HepG2 (cell line): ENCODE results near the gene ABHD17A. TPM values are rescaled to one million over a fixed set of nuclear protein-coding genes. Genes with fewer than 3 reads are reported as not detected.
A peak's percentile ranks its signal among the peaks of the same experiment; 100 is the strongest.

Experiments used
- AHR ChIP-seq: IDR thresholded peaks from 2 replicates; pipeline ENCODE4 v1.6.1; 2018; ENCODE audit warnings: missing genetic modification reagents, missing compliant biosample characterization
- CREB1 ChIP-seq, 2 experiments: fragments of 450-650 bp in 1 of 2; IDR thresholded peaks; 2 replicates each; pipeline ENCODE4 v1.6.1; 2016 to 2017; ENCODE audit warnings: control low read depth in 1 of 2, mild to moderate bottlenecking in 1 of 2, missing compliant biosample characterization in 1 of 2, missing genetic modification characterization in 1 of 2
- ELF1 ChIP-seq: sonication (generic); formaldehyde crosslinking; IDR thresholded peaks from 2 replicates; pipeline ENCODE4 v1.4.0; 2020; ENCODE audit warnings: missing genetic modification reagents
- IRF9 ChIP-seq: sonication (generic); formaldehyde crosslinking; IDR thresholded peaks from 2 replicates; pipeline ENCODE4 v1.8.0; 2022; ENCODE audit warnings: missing genetic modification reagents, mild to moderate bottlenecking, borderline replicate concordance
- KDM1A ChIP-seq: IDR thresholded peaks from 2 replicates; pipeline ENCODE4 v1.6.1; 2016; ENCODE audit warnings: missing compliant biosample characterization
- MAF1 ChIP-seq: sonication (generic); formaldehyde crosslinking; IDR thresholded peaks from 2 replicates; pipeline ENCODE4 v1.5.0; 2020; ENCODE audit warnings: missing genetic modification reagents, borderline replicate concordance
- MTA1 ChIP-seq: sonication (generic); formaldehyde crosslinking; IDR thresholded peaks from 2 replicates; pipeline ENCODE4 v1.4.0; 2020; ENCODE audit warnings: missing genetic modification reagents, mild to moderate bottlenecking, borderline replicate concordance
- MXI1 ChIP-seq: IDR thresholded peaks from 3 replicates; pipeline ENCODE4 v1.6.1; 2012; ENCODE audit warnings: low read depth, low read length, inconsistent platforms, borderline replicate concordance
- MZF1 ChIP-seq: sonication (generic); formaldehyde crosslinking; IDR thresholded peaks from 2 replicates; pipeline ENCODE4 v1.8.1; 2023; ENCODE audit warnings: mild to moderate bottlenecking, missing genetic modification reagents, borderline replicate concordance
- PATZ1 ChIP-seq: sonication (generic); formaldehyde crosslinking; IDR thresholded peaks from 2 replicates; pipeline ENCODE4 v1.4.0; 2020; ENCODE audit warnings: missing genetic modification reagents
- PLRG1 ChIP-seq: fragments of 450-650 bp; conservative IDR thresholded peaks from 2 replicates; pipeline ENCODE4 v1.6.1; 2016
- RBM22 ChIP-seq: fragments of 200-400 bp; formaldehyde crosslinking; optimal IDR thresholded peaks from 2 replicates; pipeline ENCODE3; 2017; ENCODE audit warnings: mild to moderate bottlenecking, low read length, moderate library complexity
- SNAPC5 ChIP-seq: sonication (generic); formaldehyde crosslinking; IDR thresholded peaks from 2 replicates; pipeline ENCODE4 v1.8.1; 2023; ENCODE audit warnings: mild to moderate bottlenecking, missing genetic modification reagents, borderline replicate concordance
- THAP7 ChIP-seq: sonication (generic); formaldehyde crosslinking; IDR thresholded peaks from 2 replicates; pipeline ENCODE4 v1.8.1; 2023; ENCODE audit warnings: mild to moderate bottlenecking, missing genetic modification reagents
- ZBTB33 ChIP-seq: sonication (generic); formaldehyde crosslinking; IDR thresholded peaks from 2 replicates; pipeline ENCODE4 v1.4.0; 2020; ENCODE audit warnings: missing genetic modification reagents
- ZFP41 ChIP-seq: sonication (generic); formaldehyde crosslinking; IDR thresholded peaks from 2 replicates; pipeline ENCODE4 v1.4.0; 2020; ENCODE audit warnings: mild to moderate bottlenecking, missing genetic modification reagents, borderline replicate concordance
- ZNF121 ChIP-seq: sonication (generic); formaldehyde crosslinking; IDR thresholded peaks from 2 replicates; pipeline ENCODE4 v1.5.0; 2020; ENCODE audit warnings: mild to moderate bottlenecking, missing genetic modification reagents
- ZNF292 ChIP-seq: sonication (generic); formaldehyde crosslinking; IDR thresholded peaks from 2 replicates; pipeline ENCODE4 v1.8.1; 2022; ENCODE audit warnings: mild to moderate bottlenecking, low read depth, missing genetic modification reagents, borderline replicate concordance
- ZNF30 ChIP-seq: sonication (generic); formaldehyde crosslinking; IDR thresholded peaks from 2 replicates; pipeline ENCODE4 v1.5.0; 2020; ENCODE audit warnings: mild to moderate bottlenecking, missing genetic modification reagents
- ZNF34 ChIP-seq: sonication (generic); formaldehyde crosslinking; IDR thresholded peaks from 2 replicates; pipeline ENCODE4 v1.4.0; 2020; ENCODE audit warnings: mild to moderate bottlenecking, missing genetic modification reagents, borderline replicate concordance
- ZNF362 ChIP-seq: sonication (generic); formaldehyde crosslinking; IDR thresholded peaks from 2 replicates; pipeline ENCODE4 v1.4.0; 2020; ENCODE audit warnings: missing genetic modification reagents, mild to moderate bottlenecking, borderline replicate concordance
- ZSCAN25 ChIP-seq: sonication (generic); formaldehyde crosslinking; IDR thresholded peaks from 2 replicates; pipeline ENCODE4 v1.8.0; 2022; ENCODE audit warnings: mild to moderate bottlenecking, missing genetic modification reagents
- polyA plus RNA-seq, 8 experiments: library from polyadenylated mRNA; depleted of rRNA in 3 of 8; stranded (reverse) in 7 of 8; unstranded in 1 of 8; fragments of >200 nt; fragmentation: Illumina TruSeq in 4 of 8; extraction: Trizol in 4 of 8; gene quantifications; 2 replicates each; pipeline versions ENCODE4 v1.2.1 to v1.2.3, GENCODE V29; 2011 to 2016; ENCODE audit warnings: low read depth in 4 of 8, missing spikeins in 1 of 8, mixed read lengths in 1 of 8; ENCODE audit not compliant: insufficient read depth in 1 of 8
- total RNA-seq, 5 experiments: library from RNA; depleted of rRNA; stranded (reverse); fragments of >200 nt; fragmentation: Illumina TruSeq; extraction: Trizol; gene quantifications; 2 replicates each; pipeline ENCODE4 v1.2.3, GENCODE V29; 2016; ENCODE audit warnings: low read depth in 1 of 5

ABHD17A gene
- total and polyA plus RNA-seq, 2 of the 13 experiments (the other 11 are each of a cell fraction or from before 2014, with no cell fraction given), result 27.7 to 40.8 TPM

GRCh38 chr19:1856698-1857603 is 28.3 kb downstream of the ABHD17A start (continued):
- TF ChIP-seq MAF1 (no peak), ZNF292 (no peak), ZNF121 (CRISPR knock-in tag) (0 out of 2 replicates have a peak, but pooled peaks have one; percentile 21), THAP7 (no peak), PLRG1 (no peak), MTA1 (CRISPR knock-in tag) (peak; percentile 40; the same call in 1 of the 2 replicates), AHR (CRISPR knock-in tag) (no peak), ZNF34 (no peak), ZSCAN25 (no peak), CREB1 (IDR thresholded peaks at IDR 0.05) (no peak), CREB1 (CRISPR knock-in tag; IDR thresholded peaks at IDR 0.05) (no peak), ZFP41 (CRISPR knock-in tag) (no peak), ELF1 (CRISPR knock-in tag) (peak; percentile 71), MXI1 (peak; percentile 23; the same call in 1 of the 3 replicates), ZBTB33 (CRISPR knock-in tag) (peak; percentile 93), IRF9 (no peak), ZNF362 (CRISPR knock-in tag) (no peak), MZF1 (CRISPR knock-in tag) (no peak), PATZ1 (peak; percentile 82), ZNF30 (CRISPR knock-in tag) (no peak), RBM22 (no peak), SNAPC5 (CRISPR knock-in tag) (no peak), KDM1A (CRISPR knock-in tag) (no peak)
